Stimulated activated CD8-positive, alpha-beta memory T cell treated with anti-CD3 and anti-CD28 coated beads, Interleukin-7, amount 100 ng/mL, for 4 hours (primary cell): ENCODE measurements around the gene SCNN1B.
"Not testable (repeated sequence)": the region's sequence is repeated elsewhere in the genome, so short reads cannot be mapped to it uniquely, and the experiment has no call there.

Source experiments
- DNase-seq, 2 donors: peaks; one replicate each; pipeline ENCODE4 v3.0.0-alpha.2; 2020; ENCODE audit warnings: low read depth in 2 of 2

Gene SCNN1B

GRCh38 chr16:23288726-23289512 lies 13.2 kb upstream of the SCNN1B start:
- DNase-seq = no peak

- DNase-seq = no peak
These were observed 11.7 kb upstream of the SCNN1B start for GRCh38 chr16:23290189-23291062.

- DNase-seq = no peak
These were observed 9.1 kb upstream of the SCNN1B start for GRCh38 chr16:23293016-23293415.

- no peak for DNase-seq
These were observed 7.8 kb upstream of the SCNN1B start for GRCh38 chr16:23294260-23294659.

GRCh38 chr16:23296994-23297393 lies 5.1 kb upstream of the SCNN1B start:
- no peak for DNase-seq

- DNase-seq = no peak
These were observed 3.7 kb upstream of the SCNN1B start for GRCh38 chr16:23298290-23298915.

GRCh38 chr16:23299815-23300214 lies 2.3 kb upstream of the SCNN1B start:
- not testable (repeated sequence) for DNase-seq

- DNase-seq = no peak
These were observed 654 bp upstream of the SCNN1B start for GRCh38 chr16:23301251-23302044.

- DNase-seq = no peak
These were observed 1.6 kb downstream of the SCNN1B start for GRCh38 chr16:23303685-23304084.

- no peak for DNase-seq
These were observed 2.5 kb downstream of the SCNN1B start for GRCh38 chr16:23304620-23305019.

GRCh38 chr16:23306199-23307100 lies 4.3 kb downstream of the SCNN1B start:
- no peak for DNase-seq

GRCh38 chr16:23310217-23310616 lies 8.1 kb downstream of the SCNN1B start:
- DNase-seq = no peak

- no peak for DNase-seq
These were observed 8.6 kb downstream of the SCNN1B start for GRCh38 chr16:23310744-23311143.

GRCh38 chr16:23316232-23316631 lies 14.1 kb downstream of the SCNN1B start:
- DNase-seq = no peak

- no peak for DNase-seq
These were observed 14.6 kb downstream of the SCNN1B start for GRCh38 chr16:23316634-23317265.

- DNase-seq = no peak
These were observed 15.2 kb downstream of the SCNN1B start for GRCh38 chr16:23317266-23317661.

GRCh38 chr16:23317751-23318150 lies 15.6 kb downstream of the SCNN1B start:
- no peak for DNase-seq

GRCh38 chr16:23318639-23319038 lies 16.5 kb downstream of the SCNN1B start:
- DNase-seq = no peak

- DNase-seq = no peak
These were observed 17.9 kb downstream of the SCNN1B start for GRCh38 chr16:23319861-23320615.
